NOMO-1 treated with DMSO at 0.1 percent for 48 hours (cell line): ENCODE measurements around the gene SERGEF.

ENCODE experiments used
- DNase-seq: peaks from one replicate; lab custom pipeline; 2025; ENCODE audit not compliant: unreplicated experiment; lab: John Stamatoyannopoulos, UW

The SERGEF gene

GRCh38 chr11:17952487-17952886, 60.4 kb downstream of the SERGEF start:
- no peak for DNase-seq

GRCh38 chr11:17951685-17952388, 61.0 kb downstream of the SERGEF start:
- DNase-seq: no peak

GRCh38 chr11:17950644-17951043, 62.2 kb downstream of the SERGEF start:
- DNase-seq: no peak

GRCh38 chr11:17948296-17948695, 64.6 kb downstream of the SERGEF start:
- DNase-seq: no peak

GRCh38 chr11:17939542-17939941, 73.3 kb downstream of the SERGEF start:
- no peak for DNase-seq

- no peak for DNase-seq
These were observed 76.1 kb downstream of the SERGEF start for GRCh38 chr11:17936790-17937189.

- no peak for DNase-seq
These were observed 78.7 kb downstream of the SERGEF start for GRCh38 chr11:17934194-17934593.

- no peak for DNase-seq
These were observed 79.1 kb downstream of the SERGEF start for GRCh38 chr11:17933708-17934107.

- DNase-seq: no peak
These were observed 80.4 kb downstream of the SERGEF start for GRCh38 chr11:17932472-17932871.

- no peak for DNase-seq
These were observed 81.3 kb downstream of the SERGEF start for GRCh38 chr11:17931595-17931994.

GRCh38 chr11:17930544-17931125, 82.2 kb downstream of the SERGEF start:
- DNase-seq: no peak

GRCh38 chr11:17929171-17929570, 83.7 kb downstream of the SERGEF start:
- no peak for DNase-seq

- DNase-seq: no peak
These were observed 85.0 kb downstream of the SERGEF start for GRCh38 chr11:17927681-17928343.

GRCh38 chr11:17927041-17927440, 85.8 kb downstream of the SERGEF start:
- no peak for DNase-seq

- DNase-seq: no peak
These were observed 88.1 kb downstream of the SERGEF start for GRCh38 chr11:17924713-17925112.

- DNase-seq: no peak
These were observed 89.6 kb downstream of the SERGEF start for GRCh38 chr11:17923217-17923616.

GRCh38 chr11:17922416-17922788, 90.4 kb downstream of the SERGEF start:
- DNase-seq: no peak

GRCh38 chr11:17921659-17922415, 91.0 kb downstream of the SERGEF start:
- peak; percentile 18 for DNase-seq

- no peak for DNase-seq
These were observed 94.7 kb downstream of the SERGEF start for GRCh38 chr11:17918049-17918605.

- DNase-seq: no peak
These were observed 95.3 kb downstream of the SERGEF start for GRCh38 chr11:17917556-17917955.

GRCh38 chr11:17915500-17916143, 97.2 kb downstream of the SERGEF start:
- DNase-seq: no peak
